NCI-H2081 treated with DMSO at 0.1 percent for 48 hours (cell line): ENCODE data around the gene TENT4A.
A peak's percentile ranks its signal among the peaks of the same experiment; 100 is the strongest.

ENCODE experiments used
- DNase-seq: peaks from one replicate; lab custom pipeline; 2025; lab: John Stamatoyannopoulos, UW

Gene TENT4A

DNA sequence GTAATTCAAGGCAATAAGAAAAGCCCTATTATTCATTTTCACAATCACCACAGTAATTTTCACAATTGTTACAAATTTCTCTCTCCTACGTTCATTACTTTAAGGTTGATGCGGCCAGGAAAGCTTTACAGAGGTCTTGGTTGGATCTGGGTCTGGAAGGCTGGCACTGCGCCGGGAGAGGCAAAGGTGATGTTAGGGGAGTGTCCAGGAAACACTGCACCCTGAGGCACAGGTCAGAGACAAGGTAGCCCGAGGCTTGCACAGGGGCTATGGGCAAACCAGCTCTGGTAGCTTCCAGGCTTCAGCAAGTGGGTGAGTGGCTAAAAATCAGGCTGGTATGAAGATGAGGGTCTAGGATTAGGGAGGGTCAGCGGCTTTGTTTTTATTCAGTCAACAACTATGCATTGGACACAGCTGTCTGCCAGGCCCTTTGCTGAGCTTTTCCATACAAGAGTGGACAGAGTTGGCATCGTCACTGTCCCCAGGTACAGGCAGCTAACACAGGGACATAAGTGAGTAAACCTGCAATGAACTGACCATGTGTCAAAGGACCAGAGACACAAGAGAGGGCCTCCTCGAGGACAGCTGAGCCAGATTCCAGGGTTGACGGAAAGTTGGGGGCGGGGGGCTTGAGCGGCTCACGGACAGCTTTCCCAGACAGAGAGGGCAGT lies 12.4 kb upstream of the TENT4A start:
- DNase-seq = no peak

- DNase-seq = no peak
Measured at GRCh38 chr5:6701491-6701890, 11.7 kb upstream of the TENT4A start.

GRCh38 chr5:6702633-6703032 lies 10.6 kb upstream of the TENT4A start:
- no peak for DNase-seq

DNA sequence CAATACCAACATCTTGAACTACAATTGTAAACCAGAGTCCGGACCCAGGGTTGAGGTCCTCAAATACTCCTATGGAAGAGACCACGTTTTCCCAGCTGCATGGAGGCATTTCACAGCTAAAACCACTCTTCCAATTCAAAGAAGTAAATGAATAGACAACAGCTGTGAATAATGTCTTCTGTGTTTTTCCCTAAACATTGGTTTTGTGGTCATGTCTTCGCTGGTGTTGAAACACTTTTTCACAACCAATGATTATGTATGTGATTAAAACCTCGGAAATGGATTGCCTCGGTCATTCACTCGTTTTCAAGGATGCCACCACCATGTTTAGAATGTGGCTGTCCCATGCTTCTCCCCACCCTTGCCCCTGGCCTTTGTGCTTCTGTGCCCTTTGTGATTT lies 9.4 kb upstream of the TENT4A start:
- DNase-seq = no peak

DNA sequence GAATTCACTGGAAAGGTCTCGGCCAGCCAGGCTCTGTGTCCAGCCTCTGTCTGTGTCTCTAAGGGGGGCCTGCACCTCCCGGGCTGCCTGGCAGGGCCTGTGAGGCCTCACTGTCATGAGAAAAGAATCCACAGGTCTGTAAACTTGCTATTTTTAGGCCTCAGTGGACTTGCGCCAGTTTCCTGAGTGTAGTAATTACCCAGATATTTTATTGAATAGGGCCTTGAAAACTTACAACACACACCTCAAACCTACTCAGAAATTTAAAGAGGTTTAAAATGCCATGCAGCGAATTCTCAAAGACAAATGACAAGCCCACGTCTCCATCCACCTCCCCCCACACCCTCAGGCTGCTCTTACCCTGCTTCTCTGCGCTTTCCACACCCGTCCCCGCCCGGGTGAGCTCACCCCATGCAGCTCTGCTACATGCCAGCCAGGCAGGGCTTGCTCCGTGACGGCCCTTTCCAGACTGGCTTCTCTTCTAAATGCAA lies 8.8 kb upstream of the TENT4A start:
- no peak for DNase-seq

GRCh38 chr5:6705088-6705487 lies 8.1 kb upstream of the TENT4A start:
- DNase-seq = no peak

GRCh38 chr5:6705959-6706358 lies 7.3 kb upstream of the TENT4A start:
- DNase-seq = no peak

DNA sequence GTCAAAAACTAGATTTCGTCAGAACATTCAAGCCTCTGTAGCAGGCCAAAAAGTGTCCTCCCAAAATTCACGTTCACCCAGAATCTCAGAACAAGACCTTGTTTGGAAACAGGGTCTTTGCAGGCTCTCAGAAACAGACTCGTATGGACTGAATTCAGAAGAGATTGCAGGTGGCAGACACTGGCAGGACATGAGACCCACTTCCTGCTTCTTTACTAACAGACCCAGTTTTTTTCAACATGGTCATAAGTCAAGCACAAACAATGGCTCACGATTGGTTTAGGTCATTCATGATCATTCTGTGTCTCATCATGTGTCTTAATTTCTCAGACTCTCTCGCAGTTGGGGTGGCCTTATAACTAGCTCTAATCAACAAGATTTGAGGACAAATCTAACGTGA lies 5.4 kb upstream of the TENT4A start:
- DNase-seq = no peak

- DNase-seq = no peak
Measured at GRCh38 chr5:6708814-6709213, 4.4 kb upstream of the TENT4A start.

DNA sequence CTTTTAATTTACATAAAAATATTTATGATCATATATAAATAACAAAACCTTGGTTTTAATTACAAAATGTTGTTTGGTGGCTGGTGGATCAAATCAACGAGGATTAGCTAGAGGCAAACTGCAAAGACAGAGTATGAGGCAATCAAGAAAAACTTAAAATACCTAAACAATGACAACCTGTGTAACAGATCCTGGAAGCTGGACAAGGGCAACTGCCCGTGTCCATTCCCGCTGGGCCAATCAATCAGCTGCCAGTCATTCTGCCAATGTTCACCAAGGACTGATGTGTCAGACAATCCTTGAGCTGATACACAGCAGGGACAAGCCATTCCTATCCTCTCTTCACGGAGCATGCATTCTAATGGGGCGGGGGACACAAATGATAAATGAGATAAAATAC lies 3.2 kb upstream of the TENT4A start:
- DNase-seq = no peak

- DNase-seq = no peak
Measured at GRCh38 chr5:6710551-6711318, 2.5 kb upstream of the TENT4A start.

GRCh38 chr5:6711409-6712141 lies 1.7 kb upstream of the TENT4A start:
- DNase-seq = no peak

- no peak for DNase-seq
Measured at GRCh38 chr5:6712142-6712576, 1.1 kb upstream of the TENT4A start.

- peak; percentile 95 for DNase-seq
Measured at GRCh38 chr5:6712577-6713273, 507 bp upstream of the TENT4A start.

DNA sequence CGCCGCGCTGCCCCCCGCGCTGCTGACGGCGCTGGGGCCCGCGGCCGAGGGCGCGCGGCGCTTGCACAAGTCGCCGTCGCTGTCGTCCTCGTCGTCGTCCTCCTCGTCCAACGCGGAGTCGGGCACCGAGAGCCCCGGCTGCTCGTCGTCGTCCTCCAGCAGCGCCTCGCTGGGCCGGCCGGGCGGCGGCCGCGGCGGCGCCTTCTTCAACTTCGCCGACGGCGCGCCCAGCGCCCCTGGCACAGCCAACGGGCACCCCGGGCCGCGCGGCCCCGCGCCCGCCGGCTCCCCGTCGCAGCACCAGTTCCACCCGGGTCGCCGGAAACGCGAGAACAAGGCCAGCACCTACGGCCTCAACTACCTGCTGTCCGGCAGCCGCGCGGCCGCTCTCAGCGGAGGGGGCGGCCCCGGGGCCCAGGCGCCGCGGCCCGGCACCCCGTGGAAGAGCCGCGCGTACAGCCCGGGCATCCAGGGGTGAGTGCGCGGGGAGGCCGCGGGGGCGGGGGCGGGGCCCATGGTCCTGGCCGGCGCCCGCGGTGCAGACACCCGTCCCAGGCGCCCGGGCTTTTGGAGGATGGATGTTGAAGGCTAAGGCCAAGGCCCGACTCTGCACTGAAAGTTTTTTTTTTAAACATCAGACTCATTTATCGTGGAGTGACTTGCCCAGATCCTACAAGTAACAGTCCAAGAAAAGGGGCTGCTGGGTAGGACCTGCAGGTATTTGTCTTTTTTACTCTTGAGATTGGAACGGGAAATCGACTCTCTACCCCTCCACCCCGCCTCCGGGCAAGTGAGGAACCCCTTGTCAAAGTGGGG lies 1.2 kb downstream of the TENT4A start:
- no peak for DNase-seq

GRCh38 chr5:6715271-6715670 lies 2.0 kb downstream of the TENT4A start:
- DNase-seq = no peak

DNA sequence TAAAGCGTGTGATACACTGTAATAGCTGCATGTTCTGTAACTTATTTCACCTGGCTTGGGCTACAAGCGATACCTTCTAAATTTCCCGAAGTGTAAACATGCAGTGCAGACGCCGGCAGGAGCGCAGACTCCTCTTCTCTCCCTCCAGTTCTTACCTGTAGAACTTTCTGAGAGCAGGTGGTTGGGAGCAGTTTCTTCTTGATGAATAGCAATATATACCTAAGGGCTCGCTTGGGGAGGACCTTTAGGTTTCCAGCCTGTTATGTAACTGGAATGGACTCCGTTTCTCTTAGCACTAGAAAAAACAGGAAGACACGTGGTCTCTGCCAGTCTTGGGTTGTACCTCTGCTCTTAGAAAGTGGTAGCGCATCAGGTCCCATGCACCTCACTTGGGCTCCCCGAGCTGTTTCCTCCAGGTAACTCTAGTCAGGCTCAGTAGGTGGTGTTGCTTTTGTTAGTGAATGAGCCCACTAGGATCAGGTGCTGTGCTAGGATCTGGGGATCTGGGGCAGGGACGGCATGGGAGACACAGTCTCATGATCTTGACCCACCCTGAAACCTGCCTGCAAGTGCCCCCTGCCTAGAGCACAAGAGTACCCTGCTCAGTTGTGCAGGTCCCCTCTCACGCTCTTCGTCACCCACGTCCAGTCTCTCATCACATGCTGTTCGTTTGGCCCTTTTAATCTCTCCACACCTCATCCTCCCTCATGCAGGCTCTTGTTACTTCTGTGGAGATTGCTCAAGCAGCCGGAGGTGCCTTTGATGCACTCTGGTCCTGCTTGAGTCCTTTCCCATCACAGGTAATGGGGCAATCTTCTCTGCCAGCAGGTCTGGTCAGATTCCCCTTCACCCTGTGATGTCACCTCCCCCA lies 2.8 kb downstream of the TENT4A start:
- no peak for DNase-seq

DNA sequence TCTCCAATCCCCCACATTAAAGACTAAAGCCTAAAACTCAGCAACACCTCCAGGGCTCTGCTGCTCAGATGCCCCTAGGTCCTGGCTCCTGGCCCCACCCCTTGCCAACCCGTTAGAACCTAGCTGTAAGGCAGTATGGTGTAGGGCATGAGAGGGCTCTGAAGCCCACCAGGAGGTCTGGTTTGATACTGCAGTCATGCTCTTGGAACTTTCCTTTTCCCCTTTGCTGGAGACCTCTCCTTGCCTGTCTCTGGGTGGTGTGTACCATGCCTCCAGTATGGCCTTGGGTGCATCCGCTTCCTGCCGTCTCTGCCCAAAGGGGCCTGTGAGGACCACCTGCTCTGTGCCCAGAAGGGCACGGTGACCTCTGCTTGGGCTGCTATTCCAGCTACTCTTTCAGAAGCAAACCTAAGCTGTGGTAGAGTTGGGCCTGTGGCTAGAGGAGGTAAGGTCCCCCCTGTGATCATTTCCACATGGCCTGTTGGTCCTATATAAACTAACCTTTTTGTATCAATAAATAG lies 3.5 kb downstream of the TENT4A start:
- DNase-seq = no peak

DNA sequence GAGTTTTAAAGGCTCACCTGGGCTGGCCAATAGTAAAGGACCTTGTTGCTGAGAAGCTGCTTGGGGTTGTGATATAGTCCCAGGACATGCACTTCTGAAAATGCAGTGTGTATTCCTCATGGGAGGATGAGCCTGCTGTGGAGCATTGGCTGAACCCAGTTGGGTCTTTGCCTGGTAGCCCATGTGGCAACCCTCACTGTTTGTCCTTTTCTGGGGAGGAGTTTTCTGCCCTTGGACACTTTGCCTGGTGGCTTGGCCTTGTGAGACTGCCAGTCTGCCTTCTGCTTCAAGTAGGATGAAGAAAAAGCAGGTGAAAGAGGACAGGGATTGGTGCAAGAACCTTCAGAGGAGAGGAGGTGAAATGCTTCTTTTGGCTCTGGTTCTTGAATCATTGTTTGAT lies 4.0 kb downstream of the TENT4A start:
- DNase-seq = no peak

DNA sequence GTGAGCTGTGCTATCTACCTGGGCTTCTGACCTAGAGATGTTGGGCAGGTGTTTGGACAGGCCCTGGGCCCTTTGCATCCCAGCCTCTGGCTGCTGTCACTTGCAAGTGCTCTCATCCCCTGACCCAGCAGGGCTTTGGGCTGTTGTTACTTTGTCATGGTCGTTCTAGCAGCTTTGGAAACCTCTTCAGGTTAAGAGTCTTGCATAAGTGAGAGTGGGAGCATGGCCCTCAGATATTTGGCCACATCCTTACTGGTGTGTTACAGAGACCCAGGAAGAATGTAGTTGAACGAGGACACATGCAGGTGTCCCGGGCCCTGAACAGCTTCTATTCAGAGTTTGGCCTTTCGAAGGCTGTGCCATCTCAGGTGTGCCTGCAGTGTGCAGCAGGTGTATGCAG lies 4.5 kb downstream of the TENT4A start:
- no peak for DNase-seq
